C4-2B (cell line): ENCODE measurements around the gene CRP.

ENCODE experiments used
- H3K27ac ChIP-seq: fragments of 450-650 bp; 2 replicates; pipeline ENCODE4 v1.5.1; 2017
- CTCF ChIP-seq: fragments of 450-650 bp; conservative IDR thresholded peaks from 2 replicates; pipeline ENCODE4 v1.5.1; 2017; ENCODE audit warnings: mild to moderate bottlenecking
- ZFX ChIP-seq: fragments of 450-650 bp; IDR thresholded peaks from 2 replicates; pipeline ENCODE4 v1.6.1; 2017

The CRP gene

GRCh38 chr1:159714529-159714928, at the start of gene CRP:
TSS of gene CRP (minus strand) at chr1:159714589. CDS start at chr1:159714485, 104 bp downstream.
- H3K27ac ChIP-seq = no peak within 1 kb of the TSS
- TF ChIP-seq ZFX (no peak), CTCF (no peak)

GRCh38 chr1:159763686-159764085, 49.3 kb upstream of the CRP start:
- no peak for TF ChIP-seq CTCF
- no peak for TF ChIP-seq ZFX
- no peak overlapping the region for H3K27ac ChIP-seq

GRCh38 chr1:159756397-159756796, 42.0 kb upstream of the CRP start:
- no peak overlapping the region for H3K27ac ChIP-seq
- TF ChIP-seq ZFX (no peak), CTCF (no peak)

GRCh38 chr1:159755451-159756007, 41.1 kb upstream of the CRP start:
- H3K27ac ChIP-seq = no peak overlapping the region
- TF ChIP-seq CTCF (no peak), ZFX (no peak)

- no peak overlapping the region for H3K27ac ChIP-seq
- no peak for TF ChIP-seq ZFX
- TF ChIP-seq CTCF = no peak
Observed at GRCh38 chr1:159753386-159753785, 39.0 kb upstream of the CRP start.

- no peak overlapping the region for H3K27ac ChIP-seq
- TF ChIP-seq ZFX = no peak
- TF ChIP-seq CTCF = no peak
Observed at GRCh38 chr1:159752135-159752580, 37.8 kb upstream of the CRP start.

GRCh38 chr1:159751031-159751430, 36.6 kb upstream of the CRP start:
- H3K27ac ChIP-seq = no peak overlapping the region
- TF ChIP-seq CTCF = no peak
- no peak for TF ChIP-seq ZFX
